Measurements from ENCODE around the gene TAAR9. TPM values are rescaled to one million over a fixed set of nuclear protein-coding genes. Genes with fewer than 3 reads are reported as not detected.

Gene TAAR9
- total and polyA plus RNA-seq, 12 donors, result not detected

DNA sequence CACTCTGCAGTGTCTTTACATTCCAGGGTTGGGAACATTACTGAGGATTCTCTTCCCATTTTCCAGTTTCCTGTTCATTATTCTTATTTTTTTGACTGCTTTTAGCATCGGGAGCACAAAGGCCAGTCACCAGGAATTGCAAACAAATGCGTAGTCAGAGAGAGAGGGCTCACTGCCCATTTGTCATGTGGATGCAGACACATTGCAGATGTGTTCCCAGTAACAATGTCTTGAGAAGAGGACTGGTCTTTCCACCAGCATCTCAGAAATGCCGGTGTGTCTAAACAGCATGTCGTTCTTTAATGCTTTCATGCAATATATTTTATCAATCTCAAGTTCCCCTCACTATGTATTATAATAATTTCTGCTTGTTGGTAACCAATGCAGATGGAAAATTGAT is 31.1 kb downstream of the TAAR9 start:
- Histone ChIP-seq H3K4me3 (no peak overlapping the region), H3K27me3 (peaks cover 0 to 56% (median 20%) of the 10 kb centered on the region in 7 donors), H3K9me3 (no peaks in the 10 kb centered on the region), H3K4me1 (peaks cover 0 to 8% (median 0%) of the 10 kb centered on the region in 9 donors), H3K36me3 (no peaks in the 10 kb centered on the region), H3K27ac (no peak overlapping the region)
- ATAC-seq (no peak), DNase-seq (no peak)
- intact Hi-C loops (cut with DNase I), result no loop called here
- WGBS, 2 donors, result 49 to 53% methylated on average over 4 of the region's 4 CpGs
- TF ChIP-seq, protein P1, sequence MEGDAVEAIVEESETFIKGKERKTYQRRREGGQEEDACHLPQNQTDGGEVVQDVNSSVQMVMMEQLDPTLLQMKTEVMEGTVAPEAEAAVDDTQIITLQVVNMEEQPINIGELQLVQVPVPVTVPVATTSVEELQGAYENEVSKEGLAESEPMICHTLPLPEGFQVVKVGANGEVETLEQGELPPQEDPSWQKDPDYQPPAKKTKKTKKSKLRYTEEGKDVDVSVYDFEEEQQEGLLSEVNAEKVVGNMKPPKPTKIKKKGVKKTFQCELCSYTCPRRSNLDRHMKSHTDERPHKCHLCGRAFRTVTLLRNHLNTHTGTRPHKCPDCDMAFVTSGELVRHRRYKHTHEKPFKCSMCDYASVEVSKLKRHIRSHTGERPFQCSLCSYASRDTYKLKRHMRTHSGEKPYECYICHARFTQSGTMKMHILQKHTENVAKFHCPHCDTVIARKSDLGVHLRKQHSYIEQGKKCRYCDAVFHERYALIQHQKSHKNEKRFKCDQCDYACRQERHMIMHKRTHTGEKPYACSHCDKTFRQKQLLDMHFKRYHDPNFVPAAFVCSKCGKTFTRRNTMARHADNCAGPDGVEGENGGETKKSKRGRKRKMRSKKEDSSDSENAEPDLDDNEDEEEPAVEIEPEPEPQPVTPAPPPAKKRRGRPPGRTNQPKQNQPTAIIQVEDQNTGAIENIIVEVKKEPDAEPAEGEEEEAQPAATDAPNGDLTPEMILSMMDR (IDR thresholded peaks at IDR 0.05), result no peak

DNA sequence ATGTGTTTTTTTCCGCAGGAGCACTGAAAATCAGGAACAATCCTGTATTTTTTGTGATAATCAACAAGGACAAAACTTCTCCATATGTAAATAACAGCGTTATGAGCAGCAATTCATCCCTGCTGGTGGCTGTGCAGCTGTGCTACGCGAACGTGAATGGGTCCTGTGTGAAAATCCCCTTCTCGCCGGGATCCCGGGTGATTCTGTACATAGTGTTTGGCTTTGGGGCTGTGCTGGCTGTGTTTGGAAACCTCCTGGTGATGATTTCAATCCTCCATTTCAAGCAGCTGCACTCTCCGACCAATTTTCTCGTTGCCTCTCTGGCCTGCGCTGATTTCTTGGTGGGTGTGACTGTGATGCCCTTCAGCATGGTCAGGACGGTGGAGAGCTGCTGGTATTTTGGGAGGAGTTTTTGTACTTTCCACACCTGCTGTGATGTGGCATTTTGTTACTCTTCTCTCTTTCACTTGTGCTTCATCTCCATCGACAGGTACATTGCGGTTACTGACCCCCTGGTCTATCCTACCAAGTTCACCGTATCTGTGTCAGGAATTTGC is 32.2 kb downstream of the TAAR9 start, which contains the start of gene TAAR6:
Gene TAAR6 (plus strand): TSS at position 102 of the 557 bp plus-strand sequence. CDS start 0 bp downstream, at position 102.
- intact Hi-C loops (cut with DNase I), result no loop called here
- TF ChIP-seq, protein P1 (IDR thresholded peaks at IDR 0.05), result no peak

GRCh38 chr6:132571774-132572173 is 33.7 kb downstream of the TAAR9 start:
- H3K36me3 ChIP-seq, result no peaks in the 10 kb centered on the region
- ATAC-seq (no peak), DNase-seq (no peak)
- peaks cover 0 to 34% (median 19%) of the 10 kb centered on the region in 7 donors for H3K27me3 ChIP-seq
- TF ChIP-seq, protein P1 (IDR thresholded peaks at IDR 0.05), result no peak
- H3K9me3 ChIP-seq, result no peaks in the 10 kb centered on the region
- peaks cover 0 to 8% (median 0%) of the 10 kb centered on the region in 9 donors for H3K4me1 ChIP-seq
- no peak overlapping the region for H3K4me3 ChIP-seq
- no peak overlapping the region for H3K27ac ChIP-seq
- intact Hi-C loops (cut with DNase I), result no loop called here

More for the DNA sequence above, 32.2 kb downstream of the TAAR9 start, which contains the start of gene TAAR6:
- Histone ChIP-seq H3K27me3 (peaks cover 0 to 47% (median 20%) of the 10 kb centered on the region in 7 donors), H3K36me3 (no peaks in the 10 kb centered on the region), H3K27ac (no peak within 1 kb of the TSS), H3K4me3 (no peak within 1 kb of the TSS), H3K4me1 (peaks cover 0 to 8% (median 0%) of the 10 kb centered on the region in 9 donors), H3K9me3 (no peaks in the 10 kb centered on the region)
- DNase-seq, result no peak
- WGBS, 2 donors, result 71 to 77% methylated on average over 15 of the region's 15 CpGs
- ATAC-seq, result no peak

GRCh38 chr6:132584698-132585097 is 46.6 kb downstream of the TAAR9 start:
- Histone ChIP-seq H3K27ac (no peak overlapping the region), H3K36me3 (no peaks in the 10 kb centered on the region), H3K27me3 (peaks cover 0 to 10% (median 0%) of the 10 kb centered on the region in 7 donors), H3K4me3 (no peak overlapping the region), H3K4me1 (no peaks in the 10 kb centered on the region), H3K9me3 (peaks cover 0 to 10% (median 0%) of the 10 kb centered on the region in 11 donors)
- no peak for ATAC-seq
- intact Hi-C loops (cut with DNase I), result no loop called here
- no peak for DNase-seq
- TF ChIP-seq, protein P1 (IDR thresholded peaks at IDR 0.05), result no peak
- WGBS, 2 donors, result 71 to 83% methylated on average over 1 of the region's 1 CpG
